SU-DHL-6 (cell line): Measurements from ENCODE around the gene IFT122.

Experiments
- H2AFZ ChIP-seq: fragments of 200-600 bp; sonication (generic); 2 replicates; pipeline ENCODE4 v1.6.1; 2014; ENCODE audit warnings: low read depth, mild to moderate bottlenecking, moderate library complexity, mixed read lengths, antibody characterized with exemption, low read length; ENCODE audit not compliant: severe bottlenecking
- H3F3A ChIP-seq: fragments of 200-600 bp; shearing (Covaris generic); 2 replicates; pipeline ENCODE4 v1.6.0; 2016; ENCODE audit warnings: antibody characterized with exemption, mild to moderate bottlenecking; ENCODE audit not compliant: insufficient read depth
- H3K27ac ChIP-seq: fragments of 200-600 bp; sonication (generic); 2 replicates; pipeline ENCODE4 v1.5.1; 2016; ENCODE audit warnings: low read depth, mild to moderate bottlenecking, low read length, moderate library complexity, mixed read lengths
- H3K27me3 ChIP-seq: fragments of 200-600 bp; sonication (generic), shearing (Covaris generic); 2 replicates; pipeline ENCODE4 v1.6.0; 2014; ENCODE audit warnings: mild to moderate bottlenecking, low read length
- H3K36me3 ChIP-seq: fragments of 200-600 bp; sonication (generic); 2 replicates; pipeline ENCODE4 v1.6.1; 2014; ENCODE audit warnings: mild to moderate bottlenecking, low read length, mixed read lengths
- H3K4me2 ChIP-seq: fragments of 300-600, 200-600 bp; shearing (Covaris generic), sonication (generic); 2 replicates; pipeline ENCODE4 v1.6.0; 2014; ENCODE audit warnings: low read length, low read depth, mild to moderate bottlenecking; ENCODE audit not compliant: poor library complexity, severe bottlenecking
- H3K4me3 ChIP-seq: fragments of 200-600 bp; sonication (generic); 2 replicates; pipeline ENCODE4 v1.5.1; 2014; ENCODE audit warnings: antibody characterized with exemption, low read length, mild to moderate bottlenecking, mixed read lengths; ENCODE audit not compliant: insufficient read depth, poor library complexity, severe bottlenecking
- H3K79me2 ChIP-seq: fragments of 200-600 bp; sonication (generic); 2 replicates; pipeline ENCODE4 v1.6.1; 2014; ENCODE audit warnings: mild to moderate bottlenecking, low read length, moderate library complexity; ENCODE audit not compliant: insufficient read depth
- H3K9ac ChIP-seq: fragments of 200-600 bp; sonication (generic); 2 replicates; pipeline ENCODE4 v1.7.0; 2014; ENCODE audit warnings: mild to moderate bottlenecking, low read length
- H3K9me2 ChIP-seq: fragments of 200-600 bp; sonication (generic); replicated peaks from 2 replicates; pipeline ENCODE4 v1.6.1; 2014; ENCODE audit warnings: low read length; ENCODE audit not compliant: insufficient read depth
- H3K9me3 ChIP-seq: fragments of 200-600 bp; sonication (generic); 2 replicates; pipeline ENCODE4 v1.6.1; 2014; ENCODE audit warnings: low read length, mixed read lengths; ENCODE audit not compliant: insufficient read depth
- H4K20me1 ChIP-seq: fragments of 200-600 bp; sonication (generic); 2 replicates; pipeline ENCODE4 v1.6.1; 2014; ENCODE audit warnings: low read depth, mild to moderate bottlenecking, antibody characterized with exemption, low read length, moderate library complexity, mixed read lengths
- EZH2phosphoT487 ChIP-seq: fragments of 200-600 bp; sonication (generic), shearing (Covaris generic); conservative IDR thresholded peaks from 2 replicates; pipeline ENCODE4 v1.6.1; 2018; ENCODE audit warnings: mild to moderate bottlenecking, antibody characterized with exemption, low read length, moderate library complexity, mixed read lengths
- TF ChIP-seq, protein P1 (sequence below): fragments of 200-600 bp; sonication (generic); IDR thresholded peaks from one replicate; pipeline ENCODE4 v1.5.1; 2017; ENCODE audit warnings: antibody characterized with exemption, mild to moderate bottlenecking, low read length, moderate library complexity; ENCODE audit not compliant: insufficient read depth, poor library complexity, severe bottlenecking

Gene IFT122

DNA sequence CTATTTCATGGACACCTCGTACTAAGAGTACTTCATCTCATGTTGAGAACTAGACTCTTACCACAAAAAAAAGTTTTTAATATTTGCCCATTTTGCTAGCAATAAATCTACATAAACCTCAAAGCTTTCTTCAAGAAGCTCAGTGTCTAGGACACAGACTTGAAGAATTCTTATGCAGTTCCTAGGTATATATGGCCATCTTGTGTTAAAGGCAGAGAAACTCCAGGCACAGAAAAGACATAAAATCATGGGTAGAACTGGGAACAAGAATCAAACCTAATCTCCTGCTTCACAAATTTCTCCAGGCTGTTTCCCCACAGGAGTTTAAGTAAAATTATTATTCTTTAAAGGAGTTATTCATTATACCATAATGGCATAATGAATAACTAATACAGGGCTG lies 4.7 kb upstream of the IFT122 start:
- no peak overlapping the region for H3K27ac ChIP-seq
- H3K4me2 ChIP-seq, result peak overlapping the region; percentile 51
- H3K9ac ChIP-seq, result no peak overlapping the region

DNA sequence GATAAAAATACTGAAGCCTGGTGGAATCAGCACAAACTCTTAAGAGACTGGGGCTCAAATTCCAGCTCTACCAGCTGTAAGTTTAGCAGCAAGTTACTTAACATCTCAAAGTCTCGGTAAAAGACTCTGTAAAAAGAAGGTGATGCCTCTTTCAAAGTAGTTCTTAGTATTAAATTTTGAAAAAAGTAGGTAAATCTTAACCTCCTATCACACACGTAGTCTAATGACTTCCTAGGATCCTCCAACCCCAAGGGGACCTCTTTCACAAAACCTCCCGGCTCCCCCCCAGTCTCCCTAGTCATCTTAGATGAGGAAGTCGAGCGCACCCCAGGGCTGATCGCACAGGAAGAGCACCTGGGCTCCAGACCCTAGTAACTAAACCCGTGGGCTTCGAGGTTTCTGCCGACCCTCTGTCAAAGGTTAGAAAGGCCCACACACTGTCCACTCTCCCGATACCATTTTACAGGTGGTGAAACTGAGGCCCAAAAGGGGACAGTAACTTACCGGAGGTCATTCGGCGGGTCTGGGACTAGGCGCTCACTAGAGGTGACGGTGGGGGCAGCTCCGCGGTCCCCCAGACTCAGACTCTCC lies 703 bp upstream of the IFT122 start:
- Histone ChIP-seq H3K79me2 (peaks cover 44% of the 10 kb centered on the region), H3F3A (no peaks in the 10 kb centered on the region), H3K27ac (peak overlapping the region; percentile 82), H3K4me3 (peak overlapping the region; percentile 95), H3K4me2 (peak overlapping the region; percentile 89), H3K27me3 (no peaks in the 10 kb centered on the region), H3K9me3 (no peaks in the 10 kb centered on the region), H2AFZ (peak overlapping the region; percentile 92), H3K9me2 (no peaks in the 10 kb centered on the region), H3K9ac (peak overlapping the region; percentile 97), H4K20me1 (no peaks in the 10 kb centered on the region), H3K36me3 (peaks cover 24% of the 10 kb centered on the region)
- TF ChIP-seq, protein P1, sequence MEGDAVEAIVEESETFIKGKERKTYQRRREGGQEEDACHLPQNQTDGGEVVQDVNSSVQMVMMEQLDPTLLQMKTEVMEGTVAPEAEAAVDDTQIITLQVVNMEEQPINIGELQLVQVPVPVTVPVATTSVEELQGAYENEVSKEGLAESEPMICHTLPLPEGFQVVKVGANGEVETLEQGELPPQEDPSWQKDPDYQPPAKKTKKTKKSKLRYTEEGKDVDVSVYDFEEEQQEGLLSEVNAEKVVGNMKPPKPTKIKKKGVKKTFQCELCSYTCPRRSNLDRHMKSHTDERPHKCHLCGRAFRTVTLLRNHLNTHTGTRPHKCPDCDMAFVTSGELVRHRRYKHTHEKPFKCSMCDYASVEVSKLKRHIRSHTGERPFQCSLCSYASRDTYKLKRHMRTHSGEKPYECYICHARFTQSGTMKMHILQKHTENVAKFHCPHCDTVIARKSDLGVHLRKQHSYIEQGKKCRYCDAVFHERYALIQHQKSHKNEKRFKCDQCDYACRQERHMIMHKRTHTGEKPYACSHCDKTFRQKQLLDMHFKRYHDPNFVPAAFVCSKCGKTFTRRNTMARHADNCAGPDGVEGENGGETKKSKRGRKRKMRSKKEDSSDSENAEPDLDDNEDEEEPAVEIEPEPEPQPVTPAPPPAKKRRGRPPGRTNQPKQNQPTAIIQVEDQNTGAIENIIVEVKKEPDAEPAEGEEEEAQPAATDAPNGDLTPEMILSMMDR, result no peak
- no peak for TF ChIP-seq EZH2phosphoT487

More for the DNA sequence above, 4.7 kb upstream of the IFT122 start:
- Histone ChIP-seq H2AFZ (no peak overlapping the region), H3K4me3 (no peak overlapping the region), H3K9me3 (no peaks in the 10 kb centered on the region), H3K79me2 (peaks cover 44% of the 10 kb centered on the region), H3K27me3 (no peaks in the 10 kb centered on the region), H3F3A (peaks cover under 1% of the 10 kb centered on the region; the same call in 1 of the 2 replicates), H4K20me1 (no peaks in the 10 kb centered on the region), H3K9me2 (no peaks in the 10 kb centered on the region), H3K36me3 (peaks cover 51% of the 10 kb centered on the region)
- TF ChIP-seq, protein P1, result no peak
- TF ChIP-seq EZH2phosphoT487, result no peak

DNA sequence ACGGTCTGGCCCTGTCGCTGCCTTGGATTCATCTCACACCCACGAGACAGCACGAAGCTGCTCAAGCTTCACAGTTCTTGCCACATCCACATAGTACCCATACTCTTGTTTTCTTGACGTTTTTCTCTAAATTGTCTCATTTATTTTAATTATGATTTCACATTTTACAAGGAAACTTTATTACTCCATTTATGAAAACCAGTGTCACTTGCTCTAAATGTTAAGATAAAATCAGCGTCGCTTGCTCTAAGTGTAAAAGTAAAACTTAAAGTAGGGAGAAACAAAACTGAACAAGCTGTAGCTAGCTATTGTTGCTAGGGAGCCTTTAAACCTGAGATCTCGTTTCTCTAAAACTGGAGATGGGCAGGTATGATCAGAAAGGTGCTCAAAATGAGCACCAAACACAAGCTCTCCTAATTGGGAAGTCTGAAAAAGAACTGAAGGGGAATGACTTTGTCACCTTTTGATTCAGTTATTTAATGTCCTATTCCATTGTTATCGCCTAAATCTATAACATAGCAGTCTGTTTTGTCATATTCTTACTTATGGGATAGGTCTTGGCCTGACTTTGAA lies 680 bp downstream of the IFT122 start:
- Histone ChIP-seq H3K9me3 (no peaks in the 10 kb centered on the region), H2AFZ (peak overlapping the region; percentile 83), H3K27ac (peak overlapping the region; percentile 68), H3K36me3 (peaks cover 18% of the 10 kb centered on the region), H3K27me3 (no peaks in the 10 kb centered on the region), H3K9me2 (no peaks in the 10 kb centered on the region), H3F3A (no peaks in the 10 kb centered on the region), H3K4me3 (peak overlapping the region; percentile 70), H3K4me2 (peak overlapping the region; percentile 79), H4K20me1 (no peaks in the 10 kb centered on the region), H3K79me2 (peaks cover 39% of the 10 kb centered on the region), H3K9ac (peak overlapping the region; percentile 97)
- TF ChIP-seq, protein P1, result no peak
- TF ChIP-seq EZH2phosphoT487, result no peak
